ENCODE results near the gene VPS54. TPM values are rescaled to one million over a fixed set of nuclear protein-coding genes. Genes with fewer than 3 reads are reported as not detected.

The VPS54 gene
- total RNA-seq, 1 donor from 2014 or later = 17.2 TPM

DNA sequence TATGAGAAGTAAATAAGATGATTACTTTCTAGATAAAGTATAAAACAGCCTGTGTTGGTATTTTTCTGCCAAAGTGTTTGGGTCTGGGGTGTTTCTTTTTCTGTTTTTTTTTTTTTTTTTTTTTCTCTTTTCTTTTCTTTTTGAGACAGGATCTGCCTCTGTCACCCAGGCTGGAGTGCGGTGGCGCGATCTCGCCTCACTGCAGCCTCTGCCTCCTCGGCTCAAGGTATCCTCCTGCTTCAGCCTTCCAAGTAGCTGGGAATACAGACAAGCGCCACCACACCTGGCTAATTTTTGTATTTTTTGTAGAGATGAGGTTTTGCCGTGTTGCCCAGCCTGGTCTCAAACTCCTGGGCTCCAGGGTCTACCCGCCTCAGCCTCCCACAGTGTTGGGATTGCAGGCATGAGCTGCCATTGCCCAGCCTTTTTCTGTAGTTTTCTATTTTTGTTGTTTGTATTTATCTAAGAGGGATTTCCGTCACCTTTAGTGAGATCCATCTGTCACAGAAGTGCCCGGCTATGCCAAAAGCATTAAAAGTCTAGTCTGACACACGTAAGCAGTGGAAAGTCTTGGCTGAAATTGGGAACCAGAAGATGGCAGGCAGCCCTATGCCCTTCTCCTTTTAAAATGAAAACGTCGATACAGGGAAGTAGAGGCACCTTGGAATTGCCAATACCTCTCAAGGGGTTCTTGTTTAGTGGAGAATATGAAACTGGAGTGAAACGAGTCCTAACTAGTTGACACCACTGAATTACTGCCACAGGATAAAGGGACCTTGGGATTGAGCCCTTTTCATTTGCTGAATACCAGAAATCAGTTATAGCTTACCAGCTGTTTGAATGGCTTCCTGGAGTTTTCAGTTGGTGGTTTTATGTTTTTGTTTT lies 163.6 kb downstream of the VPS54 start:
- Mint-ChIP-seq H3K9me3 (ENCODE audit: unreplicated experiment) (no peaks in the 10 kb centered on the region), H3K27me3 (ENCODE audit: unreplicated experiment) (no peaks in the 10 kb centered on the region), H3K36me3 (ENCODE audit: unreplicated experiment) (peaks cover 24% of the 10 kb centered on the region), H3K4me3 (ENCODE audit: unreplicated experiment) (no peak overlapping the region), H3K4me1 (ENCODE audit: unreplicated experiment) (peaks cover 39% of the 10 kb centered on the region), H3K27ac (ENCODE audit: unreplicated experiment) (no peak overlapping the region)
- no peak for DNase-seq (ENCODE audit: extremely low spot score, unreplicated experiment)
- no peak for TF ChIP-seq CTCF (IDR thresholded peaks at IDR 0.05)

DNA sequence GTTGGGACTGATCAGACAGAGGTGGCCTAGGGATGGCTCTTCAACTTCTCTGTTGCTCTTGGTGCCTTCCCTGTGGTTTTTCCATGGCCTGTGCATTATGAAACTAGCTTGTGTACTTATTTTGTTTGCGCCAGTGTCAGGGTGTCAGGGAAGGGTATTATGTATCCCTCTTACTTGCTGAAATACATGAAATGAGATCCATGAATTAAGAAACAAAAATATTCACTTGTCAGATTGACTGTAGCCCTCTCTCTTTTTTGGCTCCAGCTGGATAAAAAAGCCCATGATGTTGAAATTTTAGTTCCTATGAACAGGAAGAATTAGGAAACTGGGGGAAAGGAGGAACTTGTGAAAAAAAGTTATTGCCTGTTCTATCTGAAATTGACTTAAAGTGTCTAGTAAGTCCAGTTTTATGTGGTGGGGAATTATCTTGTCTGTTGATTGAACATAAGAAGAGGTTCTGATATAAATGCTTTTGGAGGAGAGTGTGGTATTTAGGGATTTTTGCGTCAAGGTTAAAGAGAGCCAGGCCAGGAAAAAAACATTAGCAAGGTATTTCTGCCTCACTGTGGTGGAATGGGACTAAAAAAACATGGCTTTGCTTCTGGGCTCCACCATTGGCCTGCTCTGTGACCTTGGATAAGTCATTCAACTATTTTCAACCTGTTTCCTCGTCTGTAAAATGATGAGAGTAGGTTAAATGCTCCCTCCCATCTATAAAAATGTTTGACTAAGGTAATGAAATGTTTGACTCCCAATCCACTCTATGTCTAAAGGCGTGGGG lies 165.5 kb downstream of the VPS54 start:
- DNase-seq (ENCODE audit: extremely low spot score, unreplicated experiment) = no peak
- Mint-ChIP-seq H3K9me3 (ENCODE audit: unreplicated experiment) (no peaks in the 10 kb centered on the region), H3K27ac (ENCODE audit: unreplicated experiment) (peak overlapping the region; percentile 71), H3K36me3 (ENCODE audit: unreplicated experiment) (peaks cover 14% of the 10 kb centered on the region), H3K27me3 (ENCODE audit: unreplicated experiment) (no peaks in the 10 kb centered on the region), H3K4me3 (ENCODE audit: unreplicated experiment) (no peak overlapping the region), H3K4me1 (ENCODE audit: unreplicated experiment) (peaks cover 56% of the 10 kb centered on the region)
- no peak for TF ChIP-seq CTCF (IDR thresholded peaks at IDR 0.05)

- DNase-seq (ENCODE audit: extremely low spot score, unreplicated experiment) = no peak
- Mint-ChIP-seq H3K4me3 (ENCODE audit: unreplicated experiment) (no peak overlapping the region), H3K9me3 (ENCODE audit: unreplicated experiment) (no peaks in the 10 kb centered on the region), H3K36me3 (ENCODE audit: unreplicated experiment) (peaks cover 6% of the 10 kb centered on the region), H3K27ac (ENCODE audit: unreplicated experiment) (no peak overlapping the region), H3K4me1 (ENCODE audit: unreplicated experiment) (peaks cover 70% of the 10 kb centered on the region), H3K27me3 (ENCODE audit: unreplicated experiment) (no peaks in the 10 kb centered on the region)
- TF ChIP-seq CTCF (IDR thresholded peaks at IDR 0.05) = no peak
Observed at GRCh38 chr2:63851691-63852311, 167.4 kb downstream of the VPS54 start.

- Mint-ChIP-seq H3K36me3 (ENCODE audit: unreplicated experiment) (peaks cover 2% of the 10 kb centered on the region), H3K27me3 (ENCODE audit: unreplicated experiment) (no peaks in the 10 kb centered on the region), H3K9me3 (ENCODE audit: unreplicated experiment) (no peaks in the 10 kb centered on the region), H3K4me3 (ENCODE audit: unreplicated experiment) (no peak overlapping the region), H3K27ac (ENCODE audit: unreplicated experiment) (peak overlapping the region; percentile 2), H3K4me1 (ENCODE audit: unreplicated experiment) (peaks cover 80% of the 10 kb centered on the region)
- no peak for DNase-seq (ENCODE audit: extremely low spot score, unreplicated experiment)
- TF ChIP-seq CTCF (IDR thresholded peaks at IDR 0.05) = no peak
Observed at GRCh38 chr2:63850649-63851048, 168.6 kb downstream of the VPS54 start.

Measured in osteocyte (in vitro differentiated cells).